ENCODE results near the gene CCNQ. TPM values are rescaled to one million over a fixed set of nuclear protein-coding genes. Genes with fewer than 3 reads are reported as not detected.
A peak's percentile ranks its signal among the peaks of the same experiment; 100 is the strongest.
"Not testable (repeated sequence)": the region's sequence is repeated elsewhere in the genome, so short reads cannot be mapped to it uniquely, and the experiment has no call there.

Gene CCNQ
- total RNA-seq, 1 donor from 2014 or later: 11.1 TPM

GRCh38 chrX:153623310-153624029 is 24.5 kb upstream of the CCNQ start:
- no peak for DNase-seq

GRCh38 chrX:153622661-153623309 is 23.8 kb upstream of the CCNQ start:
- DNase-seq: no peak

- no peak for DNase-seq
These were observed 23.1 kb upstream of the CCNQ start for GRCh38 chrX:153621949-153622598.

GRCh38 chrX:153620576-153620975 is 21.6 kb upstream of the CCNQ start:
- no peak for DNase-seq

- no peak for DNase-seq
These were observed 15.9 kb upstream of the CCNQ start for GRCh38 chrX:153614818-153615217.

GRCh38 chrX:153612413-153612812 is 13.5 kb upstream of the CCNQ start:
- DNase-seq: no peak

GRCh38 chrX:153611298-153612095 is 12.6 kb upstream of the CCNQ start:
- DNase-seq: no peak

GRCh38 chrX:153610836-153611213 is 11.9 kb upstream of the CCNQ start:
- DNase-seq: no peak

- peak; percentile 60 for DNase-seq
These were observed 11.2 kb upstream of the CCNQ start for GRCh38 chrX:153609917-153610835.

- no peak for DNase-seq
These were observed 9.9 kb upstream of the CCNQ start for GRCh38 chrX:153608806-153609205.

GRCh38 chrX:153608376-153608775 is 9.4 kb upstream of the CCNQ start:
- DNase-seq: no peak

- no peak for DNase-seq
These were observed 7.6 kb upstream of the CCNQ start for GRCh38 chrX:153606503-153606902.

- DNase-seq: not testable (repeated sequence)
These were observed 5.9 kb upstream of the CCNQ start for GRCh38 chrX:153604666-153605380.

GRCh38 chrX:153603131-153603656 is 4.3 kb upstream of the CCNQ start:
- no peak for DNase-seq

GRCh38 chrX:153602601-153603000 is 3.7 kb upstream of the CCNQ start:
- DNase-seq: no peak

- no peak for DNase-seq
These were observed 2.7 kb upstream of the CCNQ start for GRCh38 chrX:153601511-153602110.

- no peak for DNase-seq
These were observed 2.0 kb upstream of the CCNQ start for GRCh38 chrX:153600921-153601320.

GRCh38 chrX:153600032-153600373 is 1.1 kb upstream of the CCNQ start:
- no peak for DNase-seq

- DNase-seq: peak; percentile 49
These were observed 473 bp upstream of the CCNQ start for GRCh38 chrX:153599192-153600031.

Data from skin of body (tissue), 2 donors.